Raji (cell line): Measurements from ENCODE around the gene PRR19.
A peak's percentile ranks its signal among the peaks of the same experiment; 100 is the strongest.

Source experiments
- POLR2A ChIP-seq: IDR thresholded peaks from 2 replicates; pipeline ENCODE4 v1.6.1; 2011; ENCODE audit warnings: low read depth, low read length, control low read depth; ENCODE audit not compliant: insufficient read depth

Gene PRR19

GRCh38 chr19:42288387-42288786, 13.5 kb upstream of the PRR19 start:
- no peak for TF ChIP-seq POLR2A

- no peak for TF ChIP-seq POLR2A
Observed at GRCh38 chr19:42288881-42289555, 12.9 kb upstream of the PRR19 start.

- no peak for TF ChIP-seq POLR2A
Observed at GRCh38 chr19:42289556-42290041, 12.3 kb upstream of the PRR19 start.

GRCh38 chr19:42290136-42290522, 11.8 kb upstream of the PRR19 start:
- TF ChIP-seq POLR2A: no peak

- no peak for TF ChIP-seq POLR2A
Observed at GRCh38 chr19:42290523-42291434, 11.2 kb upstream of the PRR19 start.

- no peak for TF ChIP-seq POLR2A
Observed at GRCh38 chr19:42291435-42291810, 10.5 kb upstream of the PRR19 start.

- no peak for TF ChIP-seq POLR2A
Observed at GRCh38 chr19:42292042-42292960, 9.6 kb upstream of the PRR19 start.

GRCh38 chr19:42292963-42293362, 9.0 kb upstream of the PRR19 start:
- no peak for TF ChIP-seq POLR2A

GRCh38 chr19:42293540-42293939, 8.4 kb upstream of the PRR19 start:
- no peak for TF ChIP-seq POLR2A

GRCh38 chr19:42293948-42294347, 8.0 kb upstream of the PRR19 start:
- TF ChIP-seq POLR2A: no peak

- TF ChIP-seq POLR2A: no peak
Observed at GRCh38 chr19:42294471-42295137, 7.3 kb upstream of the PRR19 start.

- TF ChIP-seq POLR2A: no peak
Observed at GRCh38 chr19:42295342-42295741, 6.6 kb upstream of the PRR19 start.

GRCh38 chr19:42295831-42296525, 6.0 kb upstream of the PRR19 start:
- TF ChIP-seq POLR2A: peak; percentile 39; the same call in 1 of the 2 replicates

GRCh38 chr19:42297039-42297438, 4.9 kb upstream of the PRR19 start:
- TF ChIP-seq POLR2A: no peak
